CD14-positive monocyte (primary cell): Measurements from ENCODE around the gene CDC40. TPM values are rescaled to one million over a fixed set of nuclear protein-coding genes. Genes with fewer than 3 reads are reported as not detected.

Experiments used
- DNase-seq, 3 donors: peaks; one replicate each; pipeline ENCODE4 v3.0.0-alpha.2; 2011 to 2022
- H2AFZ ChIP-seq: 2 replicates; pipeline ENCODE4 v1.6.0; 2012; ENCODE audit warnings: mild to moderate bottlenecking, low read depth, low read length, inconsistent platforms; ENCODE audit not compliant: insufficient read depth, poor library complexity, severe bottlenecking
- H3K27ac ChIP-seq, 2 donors: 1 replicate in 1 of 2; 2 replicates in 1 of 2; pipeline ENCODE4 v1.5.1; 2012 to 2013; ENCODE audit warnings: low read length in 2 of 2, control low read depth in 1 of 2, inconsistent platforms in 1 of 2, low read depth in 1 of 2, mild to moderate bottlenecking in 1 of 2
- H3K27me3 ChIP-seq, 2 donors: one replicate each; pipeline versions ENCODE4 v1.6.0 to v1.6.1; 2011 to 2013; ENCODE audit warnings: low read length in 2 of 2; ENCODE audit not compliant: control insufficient read depth in 2 of 2, insufficient read depth in 2 of 2
- H3K36me3 ChIP-seq, 2 donors: replicated peaks in 1 of 2; 1 replicate in 1 of 2; 2 replicates in 1 of 2; pipeline versions ENCODE4 v1.5.1 to v1.6.1; 2012 to 2013; ENCODE audit warnings: low read length in 2 of 2, control low read depth in 1 of 2, inconsistent platforms in 1 of 2, mild to moderate bottlenecking in 1 of 2; ENCODE audit not compliant: insufficient read depth in 2 of 2, control insufficient read depth in 1 of 2
- H3K4me1 ChIP-seq, 2 donors: 1 replicate in 1 of 2; 2 replicates in 1 of 2; pipeline versions ENCODE4 v1.5.1 to v1.6.1; 2012 to 2013; ENCODE audit warnings: low read length in 2 of 2, control low read depth in 1 of 2, inconsistent platforms in 1 of 2, mild to moderate bottlenecking in 1 of 2, moderate library complexity in 1 of 2; ENCODE audit not compliant: insufficient read depth in 2 of 2, control insufficient read depth in 1 of 2
- H3K4me2 ChIP-seq: replicated peaks from 2 replicates; pipeline ENCODE3; 2012; ENCODE audit warnings: low read length, moderate library complexity, mild to moderate bottlenecking; ENCODE audit not compliant: poor library complexity, severe bottlenecking; ENCODE audit errors: extremely low read depth
- H3K4me3 ChIP-seq, 3 experiments: fragments of 200-600 bp in 1 of 3; sonication (generic) in 1 of 3; replicated peaks in 1 of 3; 1 replicate in 2 of 3; 2 replicates in 1 of 3; pipeline ENCODE4 v1.5.1; 2011 to 2013; ENCODE audit warnings: low read length in 3 of 3, mild to moderate bottlenecking in 3 of 3, control low read depth in 2 of 3, low read depth in 2 of 3, inconsistent platforms in 1 of 3, moderate library complexity in 1 of 3
- H3K79me2 ChIP-seq: 2 replicates; pipeline ENCODE4 v1.6.0; 2012; ENCODE audit warnings: mild to moderate bottlenecking, control low read depth, inconsistent platforms, low read length, moderate library complexity; ENCODE audit not compliant: insufficient read depth
- H3K9ac ChIP-seq: 2 replicates; pipeline ENCODE4 v1.6.0; 2017; ENCODE audit warnings: low read length, mild to moderate bottlenecking; ENCODE audit not compliant: insufficient read depth, poor library complexity, severe bottlenecking
- H3K9me3 ChIP-seq, 2 donors: replicated peaks in 1 of 2; 1 replicate in 1 of 2; 2 replicates in 1 of 2; pipeline versions ENCODE4 v1.5.1 to v1.6.1; 2012 to 2013; ENCODE audit warnings: low read length in 2 of 2, control low read depth in 1 of 2; ENCODE audit not compliant: control insufficient read depth in 1 of 2, insufficient read depth in 1 of 2
- H4K20me1 ChIP-seq: 2 replicates; pipeline ENCODE4 v1.6.0; 2012; ENCODE audit warnings: mild to moderate bottlenecking, low read length, control low read depth, moderate library complexity; ENCODE audit not compliant: insufficient read depth
- H3K27ac Mint-ChIP-seq, 7 donors: one replicate each; pipeline ENCODE4 v1.8.0; 2020; ENCODE audit warnings: mild to moderate bottlenecking in 7 of 7, mixed read lengths in 7 of 7, moderate library complexity in 6 of 7, inconsistent platforms in 2 of 7
- H3K27me3 Mint-ChIP-seq, 3 donors: one replicate each; pipeline ENCODE4 v1.8.0; 2021 to 2022; ENCODE audit warnings: low read depth in 3 of 3, mild to moderate bottlenecking in 3 of 3, mixed read lengths in 3 of 3, moderate library complexity in 3 of 3, inconsistent platforms in 1 of 3
- H3K36me3 Mint-ChIP-seq, 2 donors: one replicate each; pipeline ENCODE4 v1.8.0; 2020; ENCODE audit warnings: mixed read lengths in 2 of 2, inconsistent platforms in 1 of 2, mild to moderate bottlenecking in 1 of 2
- H3K4me1 Mint-ChIP-seq: one replicate; pipeline ENCODE4 v1.8.0; 2020; ENCODE audit warnings: mild to moderate bottlenecking, mixed read lengths
- H3K4me3 Mint-ChIP-seq, 2 donors: one replicate each; pipeline ENCODE4 v1.8.0; 2020; ENCODE audit warnings: mild to moderate bottlenecking in 2 of 2, mixed read lengths in 2 of 2, moderate library complexity in 1 of 2
- H3K9me3 Mint-ChIP-seq, 7 donors: one replicate each; pipeline ENCODE4 v1.8.0; 2020 to 2022; ENCODE audit warnings: mixed read lengths in 7 of 7, mild to moderate bottlenecking in 6 of 7, moderate library complexity in 6 of 7, inconsistent platforms in 2 of 7
- WGBS: methylation state at CpG from one replicate; pipeline ENCODE4 v1.1.5; 2013; ENCODE audit warnings: missing lambda C conversion rate; ENCODE audit not compliant: insufficient coverage; 5-methylcytosine and 5-hydroxymethylcytosine counted together
- intact Hi-C, 2 donors: fragments of 100-400 bp; cut with micrococcal nuclease; formaldehyde crosslinking; loops; one replicate each; pipeline versions ENCODE4 v1.15.0 to v1.15.1; 2023
- polyA plus RNA-seq, 3 donors: library from polyadenylated mRNA; depleted of rRNA in 1 of 3; unstranded in 2 of 3; stranded (reverse) in 1 of 3; fragments of 300-500 nt in 2 of 3; fragments of >200 nt in 1 of 3; fragmentation: Illumina TruSeq in 2 of 3; gene quantifications; 1 replicate in 2 of 3; 2 replicates in 1 of 3; pipeline ENCODE4 v1.2.3, GENCODE V29; 2012 to 2021
- TF ChIP-seq, protein P1 (sequence below): fragments of 200-600 bp; IDR thresholded peaks from one replicate; pipeline ENCODE4 v1.8.0; 2022; ENCODE audit warnings: antibody characterized with exemption, mild to moderate bottlenecking

Gene CDC40
- polyA plus RNA-seq, 3 donors = 13.6 to 26.4 (median 17.0) TPM

DNA sequence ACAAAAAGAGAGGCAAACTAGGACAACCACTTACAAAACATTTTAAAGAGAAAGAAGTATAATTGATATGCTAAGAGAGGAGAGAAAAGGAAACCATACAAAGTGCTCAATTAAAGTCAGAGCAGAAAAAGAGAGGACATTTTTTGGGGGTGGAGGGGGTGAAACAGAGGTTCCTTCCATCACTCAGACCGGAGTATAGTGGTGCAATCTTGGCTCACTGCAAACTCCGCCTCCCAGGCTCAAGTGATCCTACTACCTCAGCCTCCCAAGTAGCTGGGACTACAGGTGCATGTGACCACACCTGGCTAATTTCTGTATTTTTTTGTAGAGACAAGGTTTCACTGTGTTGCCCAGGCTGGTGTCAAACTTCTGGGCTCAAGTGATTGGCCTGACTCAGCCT is 10.1 kb upstream of the CDC40 start:
- Histone ChIP-seq H3K79me2 (no peaks in the 10 kb centered on the region), H3K9me3 (no peaks in the 10 kb centered on the region), H3K27ac (no peak overlapping the region), H3K36me3 (no peaks in the 10 kb centered on the region), H3K4me2 (no peak overlapping the region), H3K27me3 (no peaks in the 10 kb centered on the region), H4K20me1 (no peaks in the 10 kb centered on the region), H2AFZ (no peak overlapping the region), H3K4me3 (no peak overlapping the region), H3K4me1 (no peaks in the 10 kb centered on the region), H3K9ac (no peak overlapping the region)
- Mint-ChIP-seq H3K4me3 (no peak overlapping the region), H3K9me3 (no peaks in the 10 kb centered on the region), H3K27me3 (no peaks in the 10 kb centered on the region), H3K27ac (no peak overlapping the region), H3K4me1 (peaks cover 3% of the 10 kb centered on the region), H3K36me3 (no peaks in the 10 kb centered on the region)
- DNase-seq = no peak
- no CpG with 5 or more reads among the region's 2 CpGs for WGBS
- intact Hi-C loops = no loop called here
- TF ChIP-seq, protein P1, sequence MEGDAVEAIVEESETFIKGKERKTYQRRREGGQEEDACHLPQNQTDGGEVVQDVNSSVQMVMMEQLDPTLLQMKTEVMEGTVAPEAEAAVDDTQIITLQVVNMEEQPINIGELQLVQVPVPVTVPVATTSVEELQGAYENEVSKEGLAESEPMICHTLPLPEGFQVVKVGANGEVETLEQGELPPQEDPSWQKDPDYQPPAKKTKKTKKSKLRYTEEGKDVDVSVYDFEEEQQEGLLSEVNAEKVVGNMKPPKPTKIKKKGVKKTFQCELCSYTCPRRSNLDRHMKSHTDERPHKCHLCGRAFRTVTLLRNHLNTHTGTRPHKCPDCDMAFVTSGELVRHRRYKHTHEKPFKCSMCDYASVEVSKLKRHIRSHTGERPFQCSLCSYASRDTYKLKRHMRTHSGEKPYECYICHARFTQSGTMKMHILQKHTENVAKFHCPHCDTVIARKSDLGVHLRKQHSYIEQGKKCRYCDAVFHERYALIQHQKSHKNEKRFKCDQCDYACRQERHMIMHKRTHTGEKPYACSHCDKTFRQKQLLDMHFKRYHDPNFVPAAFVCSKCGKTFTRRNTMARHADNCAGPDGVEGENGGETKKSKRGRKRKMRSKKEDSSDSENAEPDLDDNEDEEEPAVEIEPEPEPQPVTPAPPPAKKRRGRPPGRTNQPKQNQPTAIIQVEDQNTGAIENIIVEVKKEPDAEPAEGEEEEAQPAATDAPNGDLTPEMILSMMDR = no peak

DNA sequence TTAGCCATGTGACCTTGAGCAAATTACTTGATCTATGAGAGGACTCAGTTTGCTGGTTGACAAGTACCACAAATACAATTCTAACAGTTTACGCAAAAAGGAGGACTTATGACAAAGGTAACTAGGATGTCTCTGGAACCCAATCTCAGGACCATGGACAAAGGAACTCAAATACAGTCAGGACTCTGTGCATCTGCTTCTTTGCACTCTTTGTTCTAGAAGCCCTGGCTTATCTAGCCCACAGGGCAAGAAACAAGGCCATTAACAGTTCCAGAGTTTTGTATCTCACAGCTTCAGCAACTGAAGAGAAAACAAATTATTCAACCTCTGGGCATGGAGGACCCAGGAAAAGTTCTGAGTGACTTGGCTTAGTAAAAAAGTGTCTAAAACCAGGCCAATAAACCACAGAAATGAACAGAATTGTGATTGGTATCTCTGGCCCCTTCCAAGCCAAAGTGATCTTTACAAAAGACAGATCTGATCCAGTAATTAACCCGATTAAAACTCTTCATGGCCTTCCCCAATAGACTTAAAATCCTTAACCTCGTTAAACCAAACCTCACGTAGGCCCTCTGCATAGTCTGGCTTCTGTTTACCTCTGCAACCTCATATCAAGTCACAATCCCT is 6.6 kb upstream of the CDC40 start:
- TF ChIP-seq, protein P1 = no peak
- H3K9ac ChIP-seq = no peak overlapping the region
- H3K9me3 ChIP-seq = no peaks in the 10 kb centered on the region
- Mint-ChIP-seq H3K4me3 (no peak overlapping the region), H3K9me3 (no peaks in the 10 kb centered on the region), H3K27me3 (peaks cover 0 to 5% (median 5%) of the 10 kb centered on the region in 3 donors), H3K36me3 (no peaks in the 10 kb centered on the region), H3K27ac (no peak overlapping the region), H3K4me1 (peaks cover 7% of the 10 kb centered on the region)
- H2AFZ ChIP-seq = no peak overlapping the region
- no peak overlapping the region for H3K4me2 ChIP-seq
- H4K20me1 ChIP-seq = no peaks in the 10 kb centered on the region
- DNase-seq = no peak
- H3K4me1 ChIP-seq = peaks cover 3 to 4% of the 10 kb centered on the region in 2 donors
- intact Hi-C loops = no loop called here
- H3K36me3 ChIP-seq = no peaks in the 10 kb centered on the region
- H3K27me3 ChIP-seq = no peaks in the 10 kb centered on the region
- H3K79me2 ChIP-seq = peaks cover 4% of the 10 kb centered on the region
- no peak overlapping the region for H3K4me3 ChIP-seq
- WGBS = 95% methylated on average over 4 of the region's 4 CpGs
- no peak overlapping the region for H3K27ac ChIP-seq
